GM18867 (cell line): ENCODE measurements around the gene PATJ.
"Not testable (repeated sequence)": the region's sequence is repeated elsewhere in the genome, so short reads cannot be mapped to it uniquely, and the experiment has no call there.

Experiments used
- ATAC-seq: cut with Tn5 transposase; IDR thresholded peaks from one replicate; pipeline ENCODE4 v1.9.1; 2021; ENCODE audit warnings: mild to moderate bottlenecking, moderate library complexity; ENCODE audit not compliant: unreplicated experiment

Gene PATJ

DNA sequence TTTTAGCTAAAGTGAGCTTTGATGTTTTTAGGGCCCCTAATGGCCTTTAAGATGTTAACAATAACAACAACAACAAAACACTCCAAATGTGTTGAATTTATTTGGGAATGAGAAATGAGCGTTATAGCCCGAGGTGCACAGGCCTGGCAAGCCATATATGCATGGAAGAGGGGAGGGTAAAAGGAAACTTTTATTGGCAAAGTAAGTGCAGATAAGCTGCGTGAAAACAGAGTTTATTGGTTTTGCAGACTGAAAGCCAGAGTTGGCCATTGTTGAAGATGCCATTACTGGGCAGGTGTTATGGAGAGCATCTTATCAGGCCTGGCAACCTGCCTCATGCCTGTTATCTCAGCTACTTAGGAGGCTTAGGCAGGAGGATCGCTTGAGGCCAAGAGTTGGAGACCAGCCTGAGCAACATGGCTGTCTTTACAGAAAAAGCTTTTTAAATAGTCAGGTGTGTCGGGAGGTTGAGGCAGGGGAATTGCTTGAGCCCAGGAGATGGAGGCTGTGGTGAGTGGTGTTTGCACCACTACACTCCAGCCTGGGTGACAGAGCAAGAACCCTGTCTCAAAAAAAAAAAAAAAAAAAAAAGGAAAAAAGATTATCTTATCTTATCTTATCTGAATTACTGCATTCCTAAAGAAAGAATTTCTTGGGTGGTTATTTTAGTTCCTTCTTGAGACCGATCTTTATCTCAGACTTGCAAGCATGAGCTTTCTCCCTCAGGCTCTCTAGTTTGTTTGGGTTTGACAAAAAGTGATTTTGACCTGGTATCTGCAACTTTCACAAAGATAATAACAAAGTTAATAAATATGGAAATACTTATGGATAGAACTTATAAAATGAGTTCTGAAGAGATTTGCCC, 1.7 kb downstream of the PATJ start:
- no peak for ATAC-seq

- ATAC-seq = no peak
Observed at GRCh38 chr1:61746813-61747212, 4.5 kb downstream of the PATJ start.

GRCh38 chr1:61748566-61748965, 6.3 kb downstream of the PATJ start:
- no peak for ATAC-seq

DNA sequence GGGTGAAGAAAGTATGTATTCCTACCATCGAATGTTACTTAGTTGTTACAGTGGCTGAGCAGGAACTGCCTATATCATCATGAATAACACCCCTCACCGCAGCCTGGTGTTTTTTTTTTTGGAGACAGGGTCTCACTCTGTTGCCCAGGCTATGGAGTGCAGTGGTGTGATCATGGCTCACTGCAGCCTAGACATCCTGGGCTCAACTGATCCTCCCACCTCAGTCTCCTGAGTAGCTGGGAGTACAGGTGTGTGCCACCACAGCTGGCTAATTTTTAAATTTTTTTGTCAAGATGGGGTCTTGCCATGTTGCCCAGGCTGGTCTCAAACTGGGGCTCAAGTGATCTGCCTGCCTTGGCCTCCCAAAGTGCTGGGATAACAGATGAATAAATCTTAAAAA, 7.3 kb downstream of the PATJ start:
- no peak for ATAC-seq

- no peak for ATAC-seq
Observed at GRCh38 chr1:61752921-61753389, 10.7 kb downstream of the PATJ start.

DNA sequence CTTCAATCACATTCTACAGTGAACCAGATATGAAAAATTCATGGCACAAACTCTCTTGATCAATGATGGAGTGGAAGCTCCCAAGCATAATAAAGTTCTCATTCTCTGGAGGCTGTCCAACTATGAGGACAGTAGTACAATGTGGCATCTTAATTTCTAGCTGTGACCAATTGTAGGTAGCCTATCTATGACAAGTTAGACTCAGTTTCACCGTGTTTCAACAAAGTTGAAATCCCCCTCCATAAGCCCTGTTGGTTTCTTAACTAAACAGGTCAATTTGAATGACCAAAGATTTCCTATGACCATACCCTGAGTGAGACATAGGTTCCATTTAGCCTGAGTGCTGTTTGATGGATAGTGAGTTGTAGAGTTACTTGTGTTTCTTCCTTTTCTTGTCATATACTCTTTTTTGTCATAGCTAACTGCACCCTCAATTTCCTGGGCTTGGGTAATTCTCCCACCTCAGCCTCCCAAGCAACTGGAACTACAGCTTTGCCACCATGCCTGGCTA, 11.8 kb downstream of the PATJ start:
- ATAC-seq = no peak

DNA sequence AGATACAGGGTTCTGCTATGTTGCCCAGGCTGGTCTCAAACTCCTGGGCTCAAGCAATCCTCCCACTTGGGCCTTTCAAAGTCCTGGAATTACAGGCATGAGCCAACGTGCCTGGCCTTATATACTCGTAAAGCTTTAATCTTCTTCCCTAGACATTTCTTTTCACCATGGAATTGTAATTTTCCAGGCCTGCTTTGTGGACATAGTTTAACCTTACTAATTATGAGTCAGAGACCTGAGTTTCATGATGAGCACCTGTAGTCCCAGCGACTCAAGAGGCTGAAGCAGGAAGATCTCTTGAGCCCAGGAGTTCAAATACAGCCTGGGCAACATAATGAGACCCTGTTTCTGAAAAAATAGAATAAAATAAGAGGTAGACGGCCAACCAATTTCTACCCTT, 12.3 kb downstream of the PATJ start:
- no peak for ATAC-seq

DNA sequence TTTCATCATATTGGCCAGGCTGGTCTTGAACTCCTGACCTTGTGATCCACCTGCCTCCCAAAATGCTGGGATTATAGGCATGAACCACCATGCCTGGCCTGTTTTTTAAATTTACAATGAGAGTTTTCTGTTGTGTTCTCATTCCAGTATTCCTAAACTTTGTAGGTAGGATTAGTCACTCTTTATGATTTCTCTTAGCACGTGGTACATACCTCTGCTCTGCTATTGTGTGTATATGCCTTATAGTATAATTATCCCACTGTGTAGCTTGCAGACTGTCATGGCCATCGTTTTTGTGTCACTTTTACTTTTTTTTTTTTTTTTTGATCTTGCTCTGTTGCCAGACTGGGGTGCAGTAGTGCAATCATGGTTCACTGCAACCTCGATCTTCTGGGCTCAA, 14.5 kb downstream of the PATJ start:
- no peak for ATAC-seq

DNA sequence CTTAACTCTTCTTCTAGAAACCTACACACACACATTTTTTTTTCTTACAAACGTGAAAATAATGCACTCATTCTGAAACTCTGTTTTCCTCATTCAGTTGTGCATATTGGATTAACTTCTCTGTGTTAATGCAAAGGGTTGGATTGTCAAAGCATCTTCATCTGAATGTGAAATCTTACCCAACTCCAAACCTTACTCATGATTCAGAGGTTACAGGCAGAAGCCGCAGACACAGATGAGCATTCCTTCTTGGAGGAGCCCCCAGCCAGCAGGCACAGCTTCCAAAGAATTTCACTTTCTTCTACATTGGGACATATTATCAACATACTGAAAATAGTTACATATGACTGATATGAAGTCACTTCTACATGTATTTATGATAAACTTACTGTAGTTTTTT, 15.7 kb downstream of the PATJ start:
- no peak for ATAC-seq

DNA sequence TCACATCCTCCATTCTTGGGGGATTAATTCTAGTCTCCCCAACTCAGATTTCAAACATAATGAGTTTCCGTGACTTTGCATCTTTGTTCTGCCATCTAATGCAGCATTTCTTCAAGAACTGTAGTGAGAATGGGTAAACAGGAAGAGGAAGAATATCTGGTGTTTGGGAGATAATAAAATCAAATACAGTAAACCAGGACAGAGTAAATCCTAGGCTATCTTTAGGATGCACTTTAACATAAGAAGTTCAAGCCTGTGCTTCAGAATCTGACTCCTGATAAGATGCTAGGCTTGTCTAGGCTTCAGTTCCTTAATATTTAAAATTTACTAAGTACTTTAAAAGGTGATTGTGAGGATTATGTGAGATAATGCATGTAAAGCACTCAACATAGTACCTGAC, 27.9 kb downstream of the PATJ start:
- no peak for ATAC-seq

DNA sequence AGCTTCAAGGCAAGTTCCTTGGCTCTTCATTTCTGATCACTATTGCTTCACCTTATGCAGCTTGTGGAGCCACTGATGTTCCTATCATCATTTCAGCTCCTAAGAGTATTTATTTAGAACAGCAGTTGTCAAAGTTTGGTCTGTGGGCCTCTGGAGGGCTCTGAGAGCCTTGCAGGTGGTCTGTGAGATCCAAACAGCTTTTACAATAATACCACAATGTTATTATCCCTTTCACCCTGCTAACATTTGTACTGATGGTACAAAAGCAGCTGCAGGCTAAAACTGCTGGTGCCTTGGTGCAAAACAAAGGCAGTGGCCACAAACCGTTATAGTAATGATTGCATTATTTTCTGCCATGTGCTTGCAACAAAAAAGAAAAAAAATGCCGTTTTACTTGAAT, 33.8 kb downstream of the PATJ start:
- no peak for ATAC-seq

DNA sequence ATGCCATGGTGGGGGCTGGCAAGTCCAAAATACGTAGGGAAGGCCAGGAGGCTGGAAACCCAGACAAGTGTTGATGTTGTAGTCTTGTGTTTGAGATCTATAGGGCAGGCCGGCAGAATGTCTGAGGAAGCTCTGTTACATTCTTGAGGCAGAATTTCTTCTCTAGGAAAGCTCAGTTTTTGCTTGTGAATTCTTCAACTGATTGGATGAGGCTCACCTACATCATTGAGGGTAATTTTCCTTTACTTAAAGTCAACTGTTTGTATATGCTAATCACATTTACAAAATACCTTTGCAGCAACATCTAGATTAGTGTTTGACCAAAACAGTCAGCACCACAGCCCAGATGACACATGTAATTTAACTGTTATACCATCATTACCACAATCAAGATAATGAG, 37.0 kb downstream of the PATJ start:
- ATAC-seq = no peak

DNA sequence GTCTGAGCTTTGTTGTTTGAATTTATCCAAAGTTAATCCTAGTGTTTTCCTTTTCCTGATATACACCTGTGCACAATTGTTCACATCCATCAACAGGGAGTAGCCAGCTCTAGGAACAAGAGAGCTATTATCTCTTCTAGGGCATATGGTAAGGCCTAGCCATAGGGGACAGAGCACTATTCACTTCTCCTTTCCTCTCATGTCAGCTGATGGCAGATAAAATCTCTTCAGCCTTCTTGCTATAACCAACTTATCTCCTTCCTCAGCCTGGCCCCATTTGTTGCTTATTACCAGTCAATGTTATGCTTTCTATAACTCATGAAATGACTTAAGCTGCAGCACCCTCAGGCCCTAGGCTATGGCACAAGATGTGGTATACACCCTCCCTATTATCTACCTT, 38.9 kb downstream of the PATJ start:
- ATAC-seq = no peak

DNA sequence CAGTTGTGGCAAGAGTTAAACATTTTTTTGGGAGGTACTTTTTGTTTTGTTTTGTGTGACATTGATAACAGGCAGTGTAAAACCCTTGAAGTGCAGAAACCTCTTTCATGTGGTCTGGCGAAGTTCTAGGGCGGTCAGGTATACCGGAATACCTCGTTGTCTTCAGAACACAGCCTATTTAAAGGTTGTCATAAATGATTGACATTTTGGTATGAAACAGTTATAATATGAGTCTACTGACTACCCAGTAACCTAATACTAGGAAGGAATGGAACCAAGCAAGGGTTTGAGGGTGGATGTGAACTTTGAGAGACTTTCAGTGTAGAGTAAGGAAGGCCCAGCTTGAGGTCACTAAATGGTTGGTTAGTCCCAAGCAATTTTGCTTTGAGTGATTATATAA, 40.5 kb downstream of the PATJ start:
- peak; percentile 88 for ATAC-seq

- no peak for ATAC-seq
Observed at GRCh38 chr1:61784726-61785125, 42.4 kb downstream of the PATJ start.

GRCh38 chr1:61790837-61791236, 48.6 kb downstream of the PATJ start:
- ATAC-seq = no peak

DNA sequence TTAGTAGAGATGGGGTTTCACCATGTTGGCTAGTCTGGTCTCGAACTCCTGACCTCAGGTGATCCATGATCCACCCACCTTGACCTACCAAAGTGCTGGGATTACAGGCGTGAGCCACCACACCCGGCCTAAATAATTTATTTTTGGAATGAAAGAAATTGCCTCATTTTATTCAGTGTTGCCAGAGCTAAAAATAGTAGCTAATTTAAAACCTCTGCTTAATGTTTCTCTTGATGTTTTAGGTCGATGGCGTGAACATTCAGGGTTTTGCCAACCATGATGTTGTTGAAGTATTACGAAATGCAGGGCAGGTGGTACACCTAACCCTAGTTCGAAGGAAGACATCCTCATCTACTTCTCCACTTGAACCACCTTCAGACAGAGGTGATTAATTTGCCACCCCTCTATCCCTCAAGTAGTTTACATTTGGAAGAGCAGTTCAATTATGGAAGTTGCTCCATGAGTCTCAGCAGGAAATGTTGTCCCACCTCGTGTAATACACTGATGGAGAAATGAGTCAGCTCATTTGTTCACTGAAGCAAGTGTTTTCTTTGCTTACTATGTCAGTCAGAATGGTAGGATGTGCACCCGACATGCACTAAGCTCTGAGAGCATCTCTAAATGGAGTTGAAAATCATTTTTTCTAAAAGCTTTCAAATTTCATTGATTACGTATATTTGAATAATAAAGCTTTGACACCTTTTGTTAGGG, 54.9 kb downstream of the PATJ start:
- no peak for ATAC-seq

- ATAC-seq = not testable (repeated sequence)
Observed at GRCh38 chr1:61801047-61801446, 58.8 kb downstream of the PATJ start.

DNA sequence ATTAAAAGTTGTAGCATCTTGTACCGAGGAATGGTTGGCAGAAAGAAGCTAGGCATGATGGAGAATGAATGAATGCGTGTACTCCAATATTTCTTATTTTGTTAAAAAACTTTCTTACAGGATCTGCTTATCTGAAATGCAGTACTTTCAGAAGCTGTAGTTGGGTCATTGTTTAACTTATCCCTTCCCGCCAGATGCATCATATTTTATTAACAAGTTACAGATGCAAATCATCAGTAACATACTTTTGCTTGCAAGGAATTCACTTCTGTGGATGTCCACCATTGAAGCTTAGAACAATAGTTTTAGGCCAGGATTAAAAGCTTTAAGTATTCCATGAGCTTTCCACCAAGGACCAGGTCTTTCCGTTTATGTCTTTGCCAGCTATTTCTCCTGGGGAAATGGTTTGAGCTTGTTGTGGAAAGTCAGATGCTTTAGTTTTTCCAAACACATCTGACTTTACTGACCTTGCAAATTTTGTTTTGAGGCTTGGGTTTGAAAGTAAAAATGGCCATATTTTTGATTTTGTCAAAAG, 65.4 kb downstream of the PATJ start:
- ATAC-seq = no peak

DNA sequence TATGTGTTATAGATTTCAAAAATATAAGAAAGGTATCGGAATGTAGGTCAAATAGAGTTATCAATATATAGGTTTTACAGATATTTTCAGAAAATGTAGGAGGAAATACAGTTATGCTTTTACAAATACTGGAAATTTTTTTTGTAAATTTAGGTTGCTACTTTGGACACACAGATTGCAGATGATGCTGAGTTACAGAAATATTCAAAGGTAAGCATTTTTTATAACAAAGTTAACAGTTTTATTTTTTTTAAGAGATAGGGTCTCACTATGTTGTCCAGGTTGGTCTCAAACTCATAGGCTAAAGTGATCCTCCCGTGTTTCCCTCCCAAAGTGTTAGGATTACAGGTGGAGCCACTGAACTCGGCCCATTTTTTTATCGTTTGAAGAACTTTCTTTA, 66.0 kb downstream of the PATJ start:
- no peak for ATAC-seq

DNA sequence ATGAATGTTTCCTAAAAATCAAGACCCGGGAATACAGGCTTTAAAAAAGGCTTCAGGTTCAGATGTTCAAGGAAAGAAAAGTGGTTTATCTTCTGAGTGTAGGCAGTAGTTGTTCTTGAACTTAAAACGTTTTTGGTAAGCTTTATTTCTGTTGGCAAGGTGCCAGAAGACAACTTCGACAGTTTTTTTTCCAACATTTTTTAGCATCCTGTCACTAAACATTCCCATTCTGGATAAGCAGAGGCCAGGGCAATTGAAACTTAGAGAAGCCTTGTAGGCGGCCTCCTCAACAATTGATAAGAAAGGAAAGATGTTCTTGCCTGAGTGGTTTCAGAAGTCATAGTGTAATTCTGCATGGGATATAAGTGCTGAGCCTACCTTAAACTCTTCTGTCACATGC, 66.7 kb downstream of the PATJ start:
- no peak for ATAC-seq

DNA sequence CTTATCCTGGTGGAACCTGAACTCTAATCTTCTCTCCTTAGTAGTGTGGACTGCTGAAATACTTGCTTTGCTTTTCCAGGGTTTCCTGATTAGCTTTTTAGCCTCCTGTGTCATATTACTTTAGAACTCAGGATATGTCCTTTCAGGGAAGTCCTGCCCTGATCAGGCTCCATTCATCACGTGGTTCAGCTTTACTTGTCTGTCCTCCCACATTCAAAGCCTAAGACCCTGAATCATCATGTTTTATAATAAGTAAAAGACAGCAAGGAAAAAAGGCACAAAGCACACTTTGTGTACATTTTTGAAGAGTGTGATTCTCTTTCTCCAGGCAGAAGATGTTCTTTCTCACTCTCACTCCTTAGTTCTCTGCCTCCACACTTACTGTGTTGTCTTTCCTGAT, 70.6 kb downstream of the PATJ start:
- ATAC-seq = no peak
